Measurements from ENCODE around the gene RAD52.

Gene RAD52

DNA sequence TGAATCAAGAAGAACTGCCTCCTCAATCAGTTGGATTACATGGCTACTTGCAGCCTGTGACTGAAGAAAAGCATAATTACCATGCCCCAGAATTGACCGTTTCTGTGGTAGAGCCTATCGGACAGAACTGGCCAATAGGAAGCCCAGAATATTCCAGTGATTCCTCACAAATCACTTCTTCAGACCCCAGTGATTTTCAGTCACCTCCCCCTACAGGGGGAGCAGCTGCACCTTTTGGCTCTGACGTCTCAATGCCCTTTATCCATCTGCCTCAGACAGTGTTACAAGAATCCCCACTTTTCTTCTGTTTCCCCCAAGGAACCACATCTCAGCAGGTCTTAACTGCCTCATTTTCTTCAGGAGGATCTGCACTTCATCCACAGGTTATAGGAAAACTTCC is 80.8 kb downstream of the RAD52 start:
- DNase-seq (ENCODE audit: low spot score), result no peak

DNA sequence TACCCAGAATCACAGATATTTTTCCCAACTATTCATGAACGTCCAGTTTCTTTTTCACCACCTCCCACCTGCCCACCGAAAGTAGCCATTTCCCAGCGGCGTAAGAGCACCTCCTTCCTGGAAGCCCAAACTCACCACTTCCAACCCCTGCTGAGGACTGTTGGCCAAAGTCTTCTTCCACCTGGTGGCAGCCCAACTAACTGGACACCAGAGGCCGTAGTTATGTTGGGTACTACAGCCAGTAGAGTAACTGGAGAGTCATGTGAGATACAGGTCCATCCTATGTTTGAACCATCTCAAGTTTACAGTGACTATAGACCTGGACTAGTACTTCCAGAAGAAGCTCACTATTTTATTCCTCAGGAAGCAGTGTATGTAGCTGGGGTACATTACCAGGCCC is 81.6 kb downstream of the RAD52 start:
- no peak for DNase-seq (ENCODE audit: low spot score)

- DNase-seq (ENCODE audit: low spot score), result no peak
These were observed 83.9 kb downstream of the RAD52 start for GRCh38 chr12:865614-866013.

- no peak for DNase-seq (ENCODE audit: low spot score)
These were observed 86.2 kb downstream of the RAD52 start for GRCh38 chr12:863285-863684.

- DNase-seq (ENCODE audit: low spot score), result no peak
These were observed 87.1 kb downstream of the RAD52 start for GRCh38 chr12:862303-862911.
